Stomach smooth muscle (tissue), 2 donors: ENCODE results near the gene HIVEP2.
A peak's percentile ranks its signal among the peaks of the same experiment; 100 is the strongest.

Source experiments
- H3K27ac ChIP-seq: one replicate; pipeline ENCODE4 v1.7.0; 2013; ENCODE audit warnings: mild to moderate bottlenecking, low read length, inconsistent platforms
- H3K27me3 ChIP-seq, 2 donors: one replicate each; pipeline ENCODE4 v1.7.0; 2013; ENCODE audit warnings: low read length in 2 of 2; ENCODE audit not compliant: insufficient read depth in 2 of 2, control insufficient read depth in 1 of 2
- H3K36me3 ChIP-seq, 2 donors: one replicate each; pipeline ENCODE4 v1.7.0; 2013; ENCODE audit warnings: low read length in 2 of 2; ENCODE audit not compliant: control insufficient read depth in 2 of 2, insufficient read depth in 2 of 2
- H3K4me1 ChIP-seq: one replicate; pipeline ENCODE4 v1.7.0; 2013; ENCODE audit warnings: low read length; ENCODE audit not compliant: control insufficient read depth, insufficient read depth
- H3K4me3 ChIP-seq, 2 donors: one replicate each; pipeline ENCODE4 v1.7.0; 2013; ENCODE audit warnings: low read length in 2 of 2
- H3K9ac ChIP-seq, 2 donors: one replicate each; pipeline ENCODE4 v1.7.0; 2013; ENCODE audit warnings: low read length in 2 of 2, mild to moderate bottlenecking in 1 of 2
- H3K9me3 ChIP-seq, 2 donors: one replicate each; pipeline ENCODE4 v1.7.0; 2013; ENCODE audit warnings: low read length in 2 of 2; ENCODE audit not compliant: control insufficient read depth in 2 of 2
- donor health status: healthy.
- donor health status: Pancreatic carcinoma.

Gene HIVEP2

GRCh38 chr6:142819603-142820337, 125.2 kb downstream of the HIVEP2 start:
- H3K9ac ChIP-seq: peak overlapping the region; percentile 1 to 29
- peaks cover 3% of the 10 kb centered on the region for H3K4me1 ChIP-seq
- no peaks in the 10 kb centered on the region for H3K36me3 ChIP-seq
- no peaks in the 10 kb centered on the region for H3K27me3 ChIP-seq
- no peaks in the 10 kb centered on the region for H3K9me3 ChIP-seq
- peak overlapping the region; percentile 2 for H3K27ac ChIP-seq
- peak overlapping the region; percentile 20 to 67 for H3K4me3 ChIP-seq

- H3K27me3 ChIP-seq: no peaks in the 10 kb centered on the region
- H3K9me3 ChIP-seq: no peaks in the 10 kb centered on the region
- H3K27ac ChIP-seq: no peak overlapping the region
- no peaks in the 10 kb centered on the region for H3K4me1 ChIP-seq
- H3K4me3 ChIP-seq: no peak overlapping the region
- H3K9ac ChIP-seq: no peak overlapping the region
- no peaks in the 10 kb centered on the region for H3K36me3 ChIP-seq
These were observed 128.5 kb downstream of the HIVEP2 start for GRCh38 chr6:142816486-142816885.

GRCh38 chr6:142816031-142816430, 128.9 kb downstream of the HIVEP2 start:
- Histone ChIP-seq H3K9me3 (no peaks in the 10 kb centered on the region), H3K36me3 (no peaks in the 10 kb centered on the region), H3K4me1 (no peaks in the 10 kb centered on the region), H3K9ac (no peak overlapping the region), H3K4me3 (no peak overlapping the region), H3K27ac (no peak overlapping the region), H3K27me3 (no peaks in the 10 kb centered on the region)

- Histone ChIP-seq H3K9me3 (no peaks in the 10 kb centered on the region), H3K36me3 (no peaks in the 10 kb centered on the region), H3K27ac (no peak overlapping the region)
These were observed 133.1 kb downstream of the HIVEP2 start for GRCh38 chr6:142811923-142812322.

GRCh38 chr6:142810952-142811514, 133.9 kb downstream of the HIVEP2 start:
- no peaks in the 10 kb centered on the region for H3K27me3 ChIP-seq
- no peaks in the 10 kb centered on the region for H3K4me1 ChIP-seq
- H3K36me3 ChIP-seq: no peaks in the 10 kb centered on the region
- H3K9me3 ChIP-seq: no peaks in the 10 kb centered on the region
- no peak overlapping the region for H3K4me3 ChIP-seq
- no peak overlapping the region for H3K9ac ChIP-seq
- no peak overlapping the region for H3K27ac ChIP-seq

More at GRCh38 chr6:142811923-142812322, 133.1 kb downstream of the HIVEP2 start:
- Histone ChIP-seq H3K4me1 (no peaks in the 10 kb centered on the region), H3K9ac (no peak overlapping the region), H3K4me3 (no peak overlapping the region), H3K27me3 (no peaks in the 10 kb centered on the region)

GRCh38 chr6:142809947-142810346, 135.0 kb downstream of the HIVEP2 start:
- Histone ChIP-seq H3K9me3 (no peaks in the 10 kb centered on the region), H3K9ac (no peak overlapping the region), H3K4me3 (no peak overlapping the region), H3K27ac (no peak overlapping the region), H3K4me1 (no peaks in the 10 kb centered on the region), H3K36me3 (no peaks in the 10 kb centered on the region), H3K27me3 (no peaks in the 10 kb centered on the region)

GRCh38 chr6:142808405-142809061, 136.4 kb downstream of the HIVEP2 start:
- no peaks in the 10 kb centered on the region for H3K4me1 ChIP-seq
- no peak overlapping the region for H3K27ac ChIP-seq
- no peaks in the 10 kb centered on the region for H3K36me3 ChIP-seq
- H3K9me3 ChIP-seq: no peaks in the 10 kb centered on the region
- H3K4me3 ChIP-seq: no peak overlapping the region
- H3K27me3 ChIP-seq: no peaks in the 10 kb centered on the region
- no peak overlapping the region for H3K9ac ChIP-seq

GRCh38 chr6:142805042-142805441, 139.9 kb downstream of the HIVEP2 start:
- no peak overlapping the region for H3K27ac ChIP-seq
- no peak overlapping the region for H3K4me3 ChIP-seq
- no peaks in the 10 kb centered on the region for H3K9me3 ChIP-seq
- H3K27me3 ChIP-seq: no peaks in the 10 kb centered on the region
- H3K9ac ChIP-seq: no peak overlapping the region
- no peaks in the 10 kb centered on the region for H3K36me3 ChIP-seq
- H3K4me1 ChIP-seq: no peaks in the 10 kb centered on the region

- Histone ChIP-seq H3K36me3 (no peaks in the 10 kb centered on the region), H3K27ac (no peak overlapping the region), H3K9me3 (no peaks in the 10 kb centered on the region), H3K4me3 (no peak overlapping the region), H3K27me3 (no peaks in the 10 kb centered on the region), H3K9ac (no peak overlapping the region), H3K4me1 (no peaks in the 10 kb centered on the region)
These were observed 140.5 kb downstream of the HIVEP2 start for GRCh38 chr6:142804490-142804889.

- Histone ChIP-seq H3K4me3 (no peak overlapping the region), H3K9ac (no peak overlapping the region), H3K4me1 (no peaks in the 10 kb centered on the region), H3K27me3 (no peaks in the 10 kb centered on the region), H3K27ac (no peak overlapping the region), H3K36me3 (no peaks in the 10 kb centered on the region), H3K9me3 (no peaks in the 10 kb centered on the region)
These were observed 141.4 kb downstream of the HIVEP2 start for GRCh38 chr6:142803495-142804058.
